Right lobe of liver (tissue), 6 donors: ENCODE results near the gene ZNF165. TPM values are rescaled to one million over a fixed set of nuclear protein-coding genes. Genes with fewer than 3 reads are reported as not detected.
"Not testable (repeated sequence)": the region's sequence is repeated elsewhere in the genome, so short reads cannot be mapped to it uniquely, and the experiment has no call there.

ENCODE experiments used
- ATAC-seq, 4 donors: fragments of 200-7000 bp; cut with Tn5 transposase; one replicate each; pipeline ENCODE4 v1.9.1; 2020; ENCODE audit warnings: mild to moderate bottlenecking in 4 of 4, moderate library complexity in 4 of 4
- DNase-seq, 3 donors: peaks; one replicate each; pipeline ENCODE4 v3.0.0-alpha.2; 2020
- H3K27ac ChIP-seq, 3 donors: fragments of 200-600 bp; one replicate each; pipeline ENCODE4 v1.8.0; 2022
- H3K27me3 ChIP-seq, 2 donors: fragments of 200-600 bp; one replicate each; pipeline ENCODE4 v1.8.0; 2022
- H3K36me3 ChIP-seq, 4 donors: fragments of 200-600 bp; sonication (generic) in 1 of 4; one replicate each; pipeline versions ENCODE4 v1.5.1 to v1.8.0; 2017 to 2022; ENCODE audit warnings: control low read depth in 1 of 4
- H3K4me1 ChIP-seq, 4 donors: fragments of 200-600 bp; sonication (generic) in 1 of 4; one replicate each; pipeline versions ENCODE4 v1.5.1 to v1.8.0; 2017 to 2022; ENCODE audit warnings: control low read depth in 1 of 4
- H3K4me3 ChIP-seq, 3 donors: fragments of 200-600 bp; one replicate each; pipeline ENCODE4 v1.8.0; 2022
- H3K9me3 ChIP-seq, 4 donors: fragments of 200-600 bp; sonication (generic) in 1 of 4; one replicate each; pipeline versions ENCODE4 v1.5.1 to v1.8.0; 2017 to 2022; ENCODE audit warnings: control low read depth in 1 of 4
- CTCF ChIP-seq, 4 donors: fragments of 200-600 bp in 3 of 4; fragments of 450-650 bp in 1 of 4; IDR thresholded peaks; one replicate each; pipeline versions ENCODE4 v1.5.1 to v1.8.0; 2016 to 2022; ENCODE audit warnings: antibody characterized with exemption in 4 of 4, mild to moderate bottlenecking in 2 of 4
- POLR2A ChIP-seq: fragments of 450-650 bp; IDR thresholded peaks from one replicate; pipeline ENCODE4 v1.6.1; 2017; ENCODE audit warnings: antibody characterized with exemption, mild to moderate bottlenecking
- WGBS: methylation state at CpG from one replicate; pipeline ENCODE4 v1.1.6; 2018; ENCODE audit warnings: low coverage, low lambda C conversion rate; ENCODE audit not compliant: insufficient coverage; ENCODE audit errors: missing lambda C conversion rate; 5-methylcytosine and 5-hydroxymethylcytosine counted together
- intact Hi-C, 2 donors: fragments of 100-400 bp; cut with DNase I; formaldehyde crosslinking; loops; one replicate each; pipeline versions ENCODE4 v1.11.2 to v1.14.1; 2022
- long read RNA-seq: library from polyadenylated mRNA; unstranded; transcript quantifications from one replicate; pipeline ENCODE4 v2.0.0, GENCODE V29; 2019
- total RNA-seq, 6 experiments: library from RNA; depleted of rRNA in 2 of 6; stranded (reverse); fragments of >200 nt in 2 of 6; fragmentation: NEBNext Ultra II Directional in 3 of 6; extraction: Animal tissue kit (Norgen Biotek cat#: 25700) in 3 of 6; gene quantifications; one replicate each; pipeline versions ENCODE4 v1.1.0 to v1.2.4, GENCODE V29; 2016 to 2023
- donor health status: DM: no; HTN: yes; CAD: no.
- donor health status: DM: no; HTN: no; CAD: no.
- donor health status: DM: no; HTN: no; CAD: no.
- donor health status: DM: no; HTN: yes; CAD: no.
- donor health status: DM: no; HTN: yes; CAD: no.

Gene ZNF165
- total RNA-seq: 1 to 10 TPM in 3 of 6 experiments, under 1 TPM in 3; 0.24 to 3.0 (median 0.95) TPM
- long read RNA-seq: 0 reads

- DNase-seq, intact Hi-C loops, H3K27me3 ChIP-seq, H3K36me3 ChIP-seq, H3K9me3 ChIP-seq, H3K4me1 ChIP-seq: not testable (repeated sequence)
- Histone ChIP-seq H3K4me3 (peak within 1 kb of the TSS; percentile 67 to 76 (median 75)), H3K27ac (peak within 1 kb of the TSS; percentile 65 to 88 (median 70))
- ATAC-seq: peak; percentile 39 to 55 (median 48)
- 1% methylated on average over 11 of the region's 15 CpGs for WGBS
Measured at GRCh38 chr6:28080381-28080630, at the start of gene ZNF165. ZNF165 (plus strand) TSS chr6:28080568; CDS start chr6:28085481, 4,913 bp downstream.

- DNase-seq (no peak), ATAC-seq (no peak)
- no peaks in the 10 kb centered on the region for H3K4me1 ChIP-seq
- WGBS: 89% methylated on average over 4 of the region's 4 CpGs
- H3K27me3 ChIP-seq: no peaks in the 10 kb centered on the region
- TF ChIP-seq CTCF (IDR thresholded peaks at IDR 0.05) (no peak), POLR2A (no peak)
- H3K4me3 ChIP-seq: no peak overlapping the region
- intact Hi-C loops: no loop called here
- H3K27ac ChIP-seq: no peak overlapping the region
- no peaks in the 10 kb centered on the region for H3K9me3 ChIP-seq
- H3K36me3 ChIP-seq: no peaks in the 10 kb centered on the region
Measured at GRCh38 chr6:28053584-28053983, 26.8 kb upstream of the ZNF165 start.

GRCh38 chr6:28060405-28060804, 20.0 kb upstream of the ZNF165 start:
- Histone ChIP-seq H3K27me3 (no peaks in the 10 kb centered on the region), H3K4me3 (no peak overlapping the region), H3K4me1 (no peaks in the 10 kb centered on the region), H3K27ac (no peak overlapping the region), H3K36me3 (no peaks in the 10 kb centered on the region), H3K9me3 (no peaks in the 10 kb centered on the region)
- ATAC-seq: no peak
- intact Hi-C loops: no loop called here
- no peak for DNase-seq
- no peak for TF ChIP-seq POLR2A
- no peak for TF ChIP-seq CTCF (IDR thresholded peaks at IDR 0.05)
- WGBS: 23% methylated on average over 2 of the region's 2 CpGs

- Histone ChIP-seq H3K4me1 (no peaks in the 10 kb centered on the region), H3K4me3 (no peak overlapping the region), H3K27me3 (no peaks in the 10 kb centered on the region), H3K9me3 (no peaks in the 10 kb centered on the region), H3K27ac (no peak overlapping the region), H3K36me3 (no peaks in the 10 kb centered on the region)
- TF ChIP-seq CTCF (IDR thresholded peaks at IDR 0.05) (no peak), POLR2A (no peak)
- intact Hi-C loops: no loop called here
- 56% methylated on average over 3 of the region's 3 CpGs for WGBS
- ATAC-seq (no peak), DNase-seq (no peak)
Measured at GRCh38 chr6:28064272-28064671, 16.1 kb upstream of the ZNF165 start.

- H3K27me3 ChIP-seq: no peaks in the 10 kb centered on the region
- TF ChIP-seq CTCF (IDR thresholded peaks at IDR 0.05): no peak
- TF ChIP-seq POLR2A: no peak
- intact Hi-C loops: no loop called here
- H3K27ac ChIP-seq: no peak overlapping the region
- no peaks in the 10 kb centered on the region for H3K4me1 ChIP-seq
- H3K4me3 ChIP-seq: no peak overlapping the region
- H3K9me3 ChIP-seq: no peaks in the 10 kb centered on the region
- ATAC-seq (no peak), DNase-seq (no peak)
- H3K36me3 ChIP-seq: no peaks in the 10 kb centered on the region
Measured at GRCh38 chr6:28068067-28068466, 12.3 kb upstream of the ZNF165 start.

GRCh38 chr6:28070968-28071367, 9.4 kb upstream of the ZNF165 start:
- H3K4me3 ChIP-seq, H3K9me3 ChIP-seq, intact Hi-C loops, H3K4me1 ChIP-seq, ATAC-seq, DNase-seq, H3K27ac ChIP-seq, H3K36me3 ChIP-seq, H3K27me3 ChIP-seq: not testable (repeated sequence)
- 77% methylated on average over 4 of the region's 4 CpGs for WGBS
